Natural killer cell (primary cell): ENCODE data around the gene RUNX2. TPM values are rescaled to one million over a fixed set of nuclear protein-coding genes. Genes with fewer than 3 reads are reported as not detected.

Experiments
- ATAC-seq, 3 donors: fragments of 150-1000 bp in 2 of 3; fragments of 200-7000 bp in 1 of 3; cut with Tn5 transposase; 1 replicate in 1 of 3; 2 replicates in 2 of 3; pipeline ENCODE4 v1.10.0; 2021; ENCODE audit warnings: mild to moderate bottlenecking in 2 of 3, moderate library complexity in 2 of 3
- DNase-seq, 2 donors: peaks; one replicate each; pipeline versions ENCODE4 v3.0.0 to v3.0.0-alpha.2; 2013 to 2021; ENCODE audit warnings: mixed read lengths in 1 of 2
- H3K27ac ChIP-seq: one replicate; pipeline ENCODE4 v1.5.1; 2013; ENCODE audit warnings: mild to moderate bottlenecking, low read length
- H3K27me3 ChIP-seq: one replicate; pipeline ENCODE4 v1.6.1; 2013; ENCODE audit warnings: low read length; ENCODE audit not compliant: control insufficient read depth, insufficient read depth
- H3K36me3 ChIP-seq: one replicate; pipeline ENCODE4 v1.6.1; 2013; ENCODE audit warnings: low read length; ENCODE audit not compliant: control insufficient read depth, insufficient read depth
- H3K4me1 ChIP-seq: one replicate; pipeline ENCODE4 v1.6.1; 2013; ENCODE audit warnings: low read length; ENCODE audit not compliant: control insufficient read depth, insufficient read depth
- H3K4me3 ChIP-seq: one replicate; pipeline ENCODE4 v1.5.1; 2013; ENCODE audit warnings: low read length
- H3K9me3 ChIP-seq: one replicate; pipeline ENCODE4 v1.6.1; 2013; ENCODE audit warnings: low read length; ENCODE audit not compliant: control insufficient read depth, insufficient read depth
- H3K27ac Mint-ChIP-seq, 2 donors: one replicate each; pipeline ENCODE4 v1.8.0; 2022; ENCODE audit warnings: mild to moderate bottlenecking in 2 of 2, mixed read lengths in 2 of 2, moderate library complexity in 1 of 2
- H3K27me3 Mint-ChIP-seq, 2 donors: one replicate each; pipeline ENCODE4 v1.8.0; 2022; ENCODE audit warnings: low read depth in 2 of 2, mixed read lengths in 2 of 2
- H3K36me3 Mint-ChIP-seq: one replicate; pipeline ENCODE4 v1.8.0; 2022; ENCODE audit warnings: mixed read lengths
- H3K4me1 Mint-ChIP-seq, 2 donors: one replicate each; pipeline ENCODE4 v1.8.0; 2022; ENCODE audit warnings: mixed read lengths in 2 of 2
- H3K4me3 Mint-ChIP-seq: one replicate; pipeline ENCODE4 v1.8.0; 2022; ENCODE audit warnings: mild to moderate bottlenecking, moderate library complexity, mixed read lengths
- H3K9me3 Mint-ChIP-seq, 2 donors: one replicate each; pipeline ENCODE4 v1.8.0; 2022; ENCODE audit warnings: mixed read lengths in 2 of 2
- WGBS: methylation state at CpG from one replicate; pipeline ENCODE4 v1.1.7; 2013; ENCODE audit warnings: missing lambda C conversion rate; ENCODE audit not compliant: insufficient coverage; 5-methylcytosine and 5-hydroxymethylcytosine counted together
- intact Hi-C: fragments of 100-400 bp; cut with micrococcal nuclease; formaldehyde crosslinking; loops from one replicate; pipeline ENCODE4 v1.14.2; 2022
- total RNA-seq, 4 donors: library from RNA; stranded (reverse); fragments of 120-200 nt in 1 of 4; gene quantifications; one replicate each; pipeline versions ENCODE4 v1.2.3 to v1.2.4, GENCODE V29; 2013 to 2022
- TF ChIP-seq, protein P1 (sequence below): fragments of 200-600 bp; IDR thresholded peaks from one replicate; pipeline ENCODE4 v1.8.0; 2022; ENCODE audit warnings: antibody characterized with exemption

The RUNX2 gene
- total RNA-seq, 3 donors from 2014 or later (not counting 1 experiment from before 2014, with no cell fraction given) = 5.0 to 19.2 (median 7.0) TPM

DNA sequence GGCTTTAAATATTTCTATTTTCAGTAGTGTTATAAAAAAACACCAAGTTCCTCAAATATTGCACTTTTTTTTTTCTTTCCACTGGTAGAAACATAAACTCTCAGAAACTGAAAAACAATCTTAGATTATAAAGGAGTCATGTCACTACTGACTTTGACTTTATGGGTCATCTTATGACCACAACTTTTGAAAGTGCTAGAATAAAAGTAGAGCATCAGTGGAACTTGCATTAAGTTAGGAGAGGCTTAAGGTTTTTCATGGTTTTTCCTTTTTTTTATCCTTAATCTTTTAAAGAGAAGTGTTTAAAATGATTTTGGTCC is 106.2 kb downstream of the RUNX2 start:
- Histone ChIP-seq H3K9me3 (no peaks in the 10 kb centered on the region), H3K27ac (no peak overlapping the region), H3K36me3 (peaks cover 12% of the 10 kb centered on the region), H3K4me1 (peaks cover 14% of the 10 kb centered on the region), H3K27me3 (no peaks in the 10 kb centered on the region), H3K4me3 (no peak overlapping the region)
- Mint-ChIP-seq H3K27ac (peak overlapping the region; percentile 18 to 61), H3K4me3 (peak overlapping the region; percentile 54), H3K36me3 (no peaks in the 10 kb centered on the region), H3K4me1 (peaks cover 29 to 37% of the 10 kb centered on the region in 2 donors), H3K9me3 (no peaks in the 10 kb centered on the region), H3K27me3 (peaks cover 4 to 10% of the 10 kb centered on the region in 2 donors)
- DNase-seq (no peak), ATAC-seq (peak in 2 of 3 donors; percentile 24 to 32)
- TF ChIP-seq, protein P1, sequence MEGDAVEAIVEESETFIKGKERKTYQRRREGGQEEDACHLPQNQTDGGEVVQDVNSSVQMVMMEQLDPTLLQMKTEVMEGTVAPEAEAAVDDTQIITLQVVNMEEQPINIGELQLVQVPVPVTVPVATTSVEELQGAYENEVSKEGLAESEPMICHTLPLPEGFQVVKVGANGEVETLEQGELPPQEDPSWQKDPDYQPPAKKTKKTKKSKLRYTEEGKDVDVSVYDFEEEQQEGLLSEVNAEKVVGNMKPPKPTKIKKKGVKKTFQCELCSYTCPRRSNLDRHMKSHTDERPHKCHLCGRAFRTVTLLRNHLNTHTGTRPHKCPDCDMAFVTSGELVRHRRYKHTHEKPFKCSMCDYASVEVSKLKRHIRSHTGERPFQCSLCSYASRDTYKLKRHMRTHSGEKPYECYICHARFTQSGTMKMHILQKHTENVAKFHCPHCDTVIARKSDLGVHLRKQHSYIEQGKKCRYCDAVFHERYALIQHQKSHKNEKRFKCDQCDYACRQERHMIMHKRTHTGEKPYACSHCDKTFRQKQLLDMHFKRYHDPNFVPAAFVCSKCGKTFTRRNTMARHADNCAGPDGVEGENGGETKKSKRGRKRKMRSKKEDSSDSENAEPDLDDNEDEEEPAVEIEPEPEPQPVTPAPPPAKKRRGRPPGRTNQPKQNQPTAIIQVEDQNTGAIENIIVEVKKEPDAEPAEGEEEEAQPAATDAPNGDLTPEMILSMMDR = no peak
- intact Hi-C loops = no loop called here

DNA sequence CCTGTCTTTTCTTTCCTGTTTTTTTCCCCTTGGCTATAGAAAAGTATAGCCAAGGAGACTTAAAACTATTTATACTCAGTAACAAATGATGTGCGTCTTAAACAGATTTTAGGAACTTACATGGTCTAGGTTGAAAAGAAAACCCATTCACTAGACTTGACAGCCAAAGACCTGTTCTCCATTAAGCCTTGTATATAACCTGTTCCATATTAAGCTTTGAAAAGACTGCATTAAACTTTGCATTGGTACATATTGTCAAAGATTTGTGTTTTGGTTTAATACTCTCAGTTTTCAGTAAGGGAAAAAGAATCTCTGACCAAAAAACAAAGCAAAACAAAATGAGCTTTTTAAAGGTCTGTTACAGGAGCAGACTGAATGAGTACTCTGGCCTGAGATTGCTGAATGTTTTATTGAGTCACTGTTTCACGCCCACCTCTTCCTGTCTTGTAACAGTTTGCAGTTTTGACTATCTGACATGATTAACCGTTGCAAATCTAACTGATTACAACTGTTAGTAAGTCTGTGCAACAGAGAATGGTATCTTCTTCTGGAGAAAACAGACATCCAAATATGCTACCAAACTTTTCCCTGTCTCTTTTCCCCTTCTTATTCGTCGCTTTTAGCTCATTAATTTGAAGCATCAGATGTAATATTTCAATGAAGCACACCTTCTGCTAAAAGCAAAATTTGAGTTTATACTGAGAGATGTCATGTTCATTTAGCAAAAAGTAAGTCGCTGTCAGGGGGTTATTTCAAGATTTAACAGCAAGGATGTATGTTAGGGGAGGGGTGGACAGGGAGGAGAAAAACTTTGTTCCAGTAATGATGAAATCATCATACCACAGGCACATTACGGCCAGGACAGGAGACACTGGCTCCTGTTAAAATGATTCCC is 108.7 kb downstream of the RUNX2 start:
- peak in 1 of 2 donors; percentile 47 for DNase-seq
- peak; percentile 73 to 85 (median 82) for ATAC-seq
- Mint-ChIP-seq H3K9me3 (no peaks in the 10 kb centered on the region), H3K27me3 (peaks cover 0 to 5% of the 10 kb centered on the region in 2 donors), H3K4me1 (peaks cover 25 to 30% of the 10 kb centered on the region in 2 donors), H3K36me3 (no peaks in the 10 kb centered on the region), H3K4me3 (peak overlapping the region; percentile 1), H3K27ac (peak overlapping the region in 1 of 2 donors; percentile 58)
- Histone ChIP-seq H3K36me3 (peaks cover 12% of the 10 kb centered on the region), H3K27ac (no peak overlapping the region), H3K9me3 (no peaks in the 10 kb centered on the region), H3K4me3 (no peak overlapping the region), H3K4me1 (peaks cover 14% of the 10 kb centered on the region), H3K27me3 (no peaks in the 10 kb centered on the region)
- WGBS = 18% methylated on average over 6 of the region's 7 CpGs
- intact Hi-C loops = no loop called here
- TF ChIP-seq, protein P1 = no peak

GRCh38 chr6:45437439-45437815 is 109.3 kb downstream of the RUNX2 start:
- H3K36me3 Mint-ChIP-seq = no peaks in the 10 kb centered on the region
- DNase-seq (no peak), ATAC-seq (no peak)
- no peak overlapping the region for H3K4me3 Mint-ChIP-seq
- peak overlapping the region in 1 of 2 donors; percentile 58 for H3K27ac Mint-ChIP-seq
- no peaks in the 10 kb centered on the region for H3K27me3 Mint-ChIP-seq
- H3K36me3 ChIP-seq = peaks cover 12% of the 10 kb centered on the region
- no peak overlapping the region for H3K27ac ChIP-seq
- peaks cover 14% of the 10 kb centered on the region for H3K4me1 ChIP-seq
- intact Hi-C loops = no loop called here
- 87% methylated on average over 2 of the region's 3 CpGs for WGBS
- H3K9me3 Mint-ChIP-seq = no peaks in the 10 kb centered on the region
- TF ChIP-seq, protein P1 = no peak
- H3K27me3 ChIP-seq = no peaks in the 10 kb centered on the region
- no peaks in the 10 kb centered on the region for H3K9me3 ChIP-seq
- peaks cover 21 to 28% of the 10 kb centered on the region in 2 donors for H3K4me1 Mint-ChIP-seq
- no peak overlapping the region for H3K4me3 ChIP-seq
